HG03558 (cell line): ENCODE results near the gene PTGFR.

Experiments
- ATAC-seq: cut with Tn5 transposase; IDR thresholded peaks from one replicate; pipeline ENCODE4 v1.9.1; 2021; ENCODE audit warnings: moderate number of reproducible peaks; ENCODE audit not compliant: unreplicated experiment; ENCODE audit errors: extremely low read depth

PTGFR gene, protein sequence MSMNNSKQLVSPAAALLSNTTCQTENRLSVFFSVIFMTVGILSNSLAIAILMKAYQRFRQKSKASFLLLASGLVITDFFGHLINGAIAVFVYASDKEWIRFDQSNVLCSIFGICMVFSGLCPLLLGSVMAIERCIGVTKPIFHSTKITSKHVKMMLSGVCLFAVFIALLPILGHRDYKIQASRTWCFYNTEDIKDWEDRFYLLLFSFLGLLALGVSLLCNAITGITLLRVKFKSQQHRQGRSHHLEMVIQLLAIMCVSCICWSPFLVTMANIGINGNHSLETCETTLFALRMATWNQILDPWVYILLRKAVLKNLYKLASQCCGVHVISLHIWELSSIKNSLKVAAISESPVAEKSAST

DNA sequence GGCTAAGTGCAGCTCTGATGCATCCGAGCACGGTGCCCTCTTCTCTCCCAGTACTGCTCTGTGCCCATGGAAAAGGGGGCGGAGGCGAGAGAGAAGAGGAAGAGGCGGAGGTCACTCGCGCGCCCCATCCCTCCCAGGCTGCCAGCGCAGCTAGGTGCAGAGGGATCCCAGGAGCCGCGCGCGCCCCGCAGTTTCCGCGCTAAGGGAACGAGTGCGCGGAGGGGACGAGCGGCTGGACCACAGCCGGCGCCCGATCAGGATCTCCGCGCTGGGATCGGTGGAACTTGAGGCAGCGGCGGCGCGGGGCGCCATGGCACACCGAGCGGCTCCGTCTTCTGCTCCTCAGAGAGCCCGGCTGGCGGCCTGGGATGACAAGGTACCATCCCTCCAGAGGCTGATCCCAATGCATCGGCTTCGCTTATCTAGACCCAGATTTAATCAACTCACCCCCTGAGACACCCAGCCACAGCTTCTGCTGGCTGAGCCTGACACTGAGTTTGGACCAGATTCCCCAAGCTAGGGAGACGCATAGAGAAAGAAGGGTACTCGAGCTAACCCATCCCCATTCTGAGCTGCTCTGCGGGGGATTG is at the start of gene PTGFR:
TSS of gene PTGFR (plus strand) at position 114 of the 590 bp plus-strand sequence. CDS start 1,770 bp downstream, outside the sequence.
- no peak for ATAC-seq

DNA sequence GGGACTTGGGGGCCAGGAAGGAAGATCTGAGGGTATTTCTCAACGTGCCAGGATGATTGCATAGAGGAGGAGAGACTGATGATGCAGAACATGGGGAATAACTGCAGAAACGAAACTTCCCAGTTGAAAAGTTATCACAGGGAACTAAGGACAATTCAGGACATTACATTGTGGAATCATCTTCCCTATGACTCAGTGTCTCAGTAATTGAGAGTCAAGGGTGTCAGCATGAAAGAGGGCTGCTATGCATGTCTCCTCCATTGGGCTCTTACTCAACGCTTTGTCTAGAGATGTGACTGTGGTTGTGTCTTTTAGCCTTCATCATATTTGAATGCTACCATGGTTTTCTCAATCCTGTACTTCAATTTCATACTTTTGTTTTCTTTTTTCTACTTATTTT is 48.9 kb upstream of the PTGFR start:
- no peak for ATAC-seq

DNA sequence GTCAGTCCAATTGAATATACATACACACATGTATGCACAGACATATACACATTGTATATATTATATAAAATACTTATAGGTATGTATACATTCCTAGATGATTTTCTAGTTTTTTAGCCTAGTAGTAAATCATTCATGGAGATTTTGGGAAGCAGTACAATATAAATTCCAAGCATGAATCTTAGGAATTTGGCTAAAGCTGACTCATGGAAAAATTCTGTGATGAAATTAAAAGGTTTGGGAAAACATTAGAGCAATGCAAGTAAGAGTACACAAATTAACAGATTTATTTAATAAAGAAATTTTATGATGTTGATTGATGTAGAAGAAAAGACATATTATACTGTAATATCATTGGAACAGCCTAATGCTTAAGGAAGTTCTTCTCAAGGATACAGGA is 43.7 kb upstream of the PTGFR start:
- no peak for ATAC-seq

DNA sequence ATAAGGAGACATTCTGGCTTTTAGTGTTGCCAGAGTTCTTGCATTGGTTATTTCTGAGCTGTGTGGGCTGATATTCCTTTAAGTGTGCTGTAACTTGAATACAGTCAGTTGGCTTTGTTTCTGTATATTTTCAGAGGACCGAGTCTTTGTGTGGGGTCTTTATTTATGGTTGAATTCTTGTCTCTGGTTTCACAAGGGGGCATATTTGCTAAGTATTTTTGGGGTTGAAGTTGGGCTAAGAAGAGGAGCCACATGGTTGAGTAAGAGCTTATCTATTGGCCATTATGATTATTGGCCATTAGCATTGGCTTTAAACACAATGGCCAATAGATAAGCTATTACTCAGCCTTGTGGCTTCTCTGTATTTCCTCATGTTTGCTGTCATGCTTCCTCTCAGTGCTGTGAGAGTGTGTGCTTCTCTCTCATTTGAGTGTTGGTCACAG is 26.3 kb upstream of the PTGFR start:
- no peak for ATAC-seq

DNA sequence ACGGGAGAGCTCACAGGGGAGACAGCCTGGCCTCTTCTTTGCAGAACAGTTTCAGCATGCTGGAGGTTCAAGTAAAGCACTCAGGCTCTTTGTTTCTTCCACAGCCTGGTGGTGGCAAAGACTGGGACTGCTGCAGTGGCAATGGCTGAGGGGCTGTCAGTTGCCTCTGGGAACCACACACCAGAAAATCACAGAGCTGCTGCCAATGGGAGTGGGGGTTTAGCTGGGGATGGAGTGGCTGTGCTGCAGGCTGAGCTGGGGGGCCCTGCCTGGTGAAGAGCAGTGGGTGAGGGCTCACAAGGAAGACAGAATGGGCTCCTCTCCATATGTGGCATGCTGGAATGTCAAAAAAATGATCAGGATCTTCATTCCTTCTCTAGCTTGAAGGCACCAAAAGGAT is 25.6 kb upstream of the PTGFR start:
- no peak for ATAC-seq

DNA sequence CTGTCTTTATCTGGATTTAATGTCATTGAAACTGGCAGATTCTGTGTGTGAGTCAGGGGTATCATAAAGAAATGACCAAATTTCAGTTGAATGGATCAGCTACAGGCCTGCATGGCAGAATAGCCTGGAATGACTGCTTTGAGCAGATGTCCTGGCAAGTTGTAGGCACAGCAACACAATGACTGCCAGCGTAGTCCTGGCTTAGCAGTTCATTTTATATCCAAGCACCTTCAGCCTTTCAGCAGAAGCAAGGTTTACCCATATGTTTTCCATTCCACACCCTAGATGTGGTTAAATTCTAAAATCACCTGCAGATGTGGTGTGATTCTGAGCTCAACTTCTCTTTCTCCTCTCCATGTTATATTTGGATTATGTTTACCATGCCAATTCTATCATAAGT is 22.3 kb upstream of the PTGFR start:
- ATAC-seq, result no peak

DNA sequence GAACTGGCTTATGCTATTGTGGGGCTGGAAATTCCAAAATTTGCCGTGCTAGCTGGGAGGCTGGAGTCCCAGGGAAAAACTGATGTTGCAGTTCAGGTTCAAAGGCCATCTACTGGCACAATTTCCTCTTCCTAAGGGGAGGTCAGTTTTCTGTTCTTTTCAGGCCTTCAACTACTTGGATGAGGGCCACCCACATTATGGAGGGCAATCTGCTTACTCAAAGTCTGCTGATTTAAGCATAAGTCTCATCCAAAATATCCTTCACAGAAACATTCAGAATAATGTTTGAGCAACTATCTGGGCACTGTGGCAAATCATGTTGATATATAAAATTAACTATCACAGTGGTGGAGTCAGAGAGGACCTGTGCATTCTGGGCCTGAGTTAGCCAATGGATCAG is 21.2 kb upstream of the PTGFR start:
- ATAC-seq, result no peak

DNA sequence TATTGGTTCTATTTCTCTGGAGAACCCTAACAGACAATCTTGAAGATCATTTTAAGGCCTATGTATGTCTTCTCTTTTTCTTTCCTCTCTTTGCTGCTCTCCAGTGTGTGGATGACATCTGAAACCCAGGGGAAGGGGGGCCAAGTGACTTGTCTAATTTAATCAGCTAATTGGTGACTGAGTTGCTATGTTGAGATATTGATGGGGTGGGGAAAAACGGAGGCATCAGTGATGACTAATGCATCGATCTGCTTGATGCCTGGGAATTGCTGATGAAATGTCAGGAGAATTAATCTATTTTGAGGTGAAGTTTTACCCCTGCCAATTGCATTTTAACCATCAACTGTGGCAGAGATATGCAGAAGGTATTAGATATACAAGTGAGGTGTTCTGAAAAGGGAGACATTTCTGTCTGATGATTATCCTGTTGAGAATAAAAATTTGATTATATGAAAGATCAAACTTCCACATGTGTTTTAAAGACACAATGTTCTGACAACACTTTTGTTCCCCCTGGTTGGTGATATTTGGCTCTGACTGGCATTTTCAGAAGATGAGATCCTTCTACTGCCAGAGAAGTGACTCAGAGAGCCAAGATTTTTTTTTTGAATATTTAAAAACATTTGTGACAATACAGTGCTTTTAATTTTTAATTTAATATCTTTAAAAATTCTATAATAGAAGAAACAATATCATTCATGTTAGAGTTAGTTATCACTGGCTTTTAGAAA is 18.7 kb upstream of the PTGFR start:
- ATAC-seq, result no peak

DNA sequence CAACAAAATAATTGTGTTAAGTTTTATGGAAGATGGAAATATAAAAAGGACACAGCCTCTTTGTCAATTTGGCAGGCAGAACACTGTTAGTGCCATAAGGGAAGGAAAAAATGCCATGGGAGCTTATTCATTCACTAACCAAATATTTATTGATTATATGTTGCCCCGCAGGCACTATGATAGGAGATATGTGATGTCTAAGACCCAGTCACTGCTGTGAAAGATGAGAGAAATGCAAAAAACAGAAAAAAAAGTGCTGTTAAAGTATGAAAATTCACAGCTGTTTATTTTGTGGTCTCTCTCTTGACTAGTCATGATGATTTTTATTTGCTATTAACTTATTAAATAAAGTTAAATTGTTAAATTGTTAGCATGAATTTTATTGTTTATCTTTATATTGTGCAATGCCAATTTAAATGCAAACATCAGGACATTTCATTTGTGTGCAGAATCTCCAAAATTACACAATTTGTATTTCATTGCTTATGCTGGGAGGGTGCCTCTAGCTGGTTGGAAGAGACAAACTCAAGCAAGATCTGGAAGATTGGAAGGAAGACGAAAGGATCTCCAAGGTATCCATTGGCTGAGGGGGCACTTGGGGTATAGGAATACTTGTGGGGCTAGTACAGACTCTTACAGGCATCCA is 17.8 kb upstream of the PTGFR start:
- ATAC-seq, result no peak

DNA sequence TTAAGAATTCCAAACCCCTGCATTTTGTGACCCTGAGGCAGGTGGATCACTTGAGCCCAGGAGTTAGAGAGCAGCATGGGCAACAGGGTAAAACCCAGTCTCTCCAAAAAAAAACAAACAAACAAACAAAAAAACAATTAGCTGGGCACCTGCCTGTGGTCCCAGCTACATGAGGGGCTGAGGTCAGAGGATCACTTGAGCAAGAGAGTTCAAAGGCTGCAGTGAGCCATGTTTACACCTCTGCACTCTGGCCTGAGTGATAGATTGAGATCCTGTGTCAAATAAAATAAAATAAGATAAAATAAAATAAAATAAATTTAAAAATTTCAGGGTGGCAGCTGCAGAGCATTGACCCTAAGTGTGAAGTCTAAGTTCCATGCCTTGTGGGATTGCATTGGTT is 16.7 kb upstream of the PTGFR start:
- no peak for ATAC-seq

DNA sequence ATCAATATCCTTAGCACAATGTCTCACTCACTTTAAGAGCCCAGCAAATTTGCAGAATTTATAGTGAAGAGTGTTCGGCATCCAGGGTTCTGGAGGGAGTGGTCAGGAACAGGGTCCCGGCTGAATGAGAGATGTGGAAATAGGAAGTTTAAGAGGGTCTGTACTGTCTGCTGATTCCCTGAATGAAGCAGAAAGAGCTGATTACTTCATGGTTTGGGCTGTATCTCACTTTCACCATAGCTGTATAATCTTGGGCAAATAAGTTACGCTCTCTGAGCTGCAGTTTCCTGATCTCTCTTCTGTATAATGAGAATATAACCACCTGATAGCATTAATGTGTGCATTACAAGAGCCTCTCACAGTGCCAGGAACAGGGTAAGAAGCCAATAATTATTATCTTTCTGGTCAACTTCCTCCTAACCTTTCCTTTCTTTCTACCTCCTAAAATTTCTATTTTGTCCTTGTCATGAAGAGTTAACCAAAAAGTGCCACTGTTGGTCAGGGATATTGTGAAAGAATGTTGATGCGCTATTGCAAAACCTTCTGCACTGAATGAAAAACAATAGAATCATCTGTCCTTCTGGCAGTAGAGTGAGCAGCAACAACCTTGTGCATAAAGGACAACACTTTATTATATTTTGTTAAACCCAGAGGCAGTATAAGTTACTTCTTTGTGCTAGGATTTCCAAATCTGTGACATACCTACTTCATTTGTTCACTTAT is 14.7 kb upstream of the PTGFR start:
- no peak for ATAC-seq

DNA sequence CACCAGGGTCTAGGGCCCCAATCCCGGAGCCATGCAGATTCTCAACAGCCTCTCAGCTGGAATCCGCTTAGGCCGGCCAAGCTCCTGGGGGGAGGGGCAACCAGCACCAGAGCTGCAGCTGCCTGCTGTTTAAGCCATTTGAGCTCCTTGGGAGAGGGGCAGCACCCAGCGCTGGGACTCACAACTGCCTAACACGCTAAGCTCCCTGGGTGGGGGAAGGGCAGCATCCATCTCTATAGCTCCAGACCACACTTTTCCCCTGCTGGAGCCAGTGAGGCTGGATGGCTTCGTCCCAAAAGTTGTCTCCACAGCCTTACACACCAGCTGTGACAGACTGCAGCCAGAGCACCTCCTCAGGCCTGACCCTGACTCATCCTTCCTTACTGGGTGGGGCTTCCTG is 6.9 kb upstream of the PTGFR start:
- ATAC-seq, result no peak

DNA sequence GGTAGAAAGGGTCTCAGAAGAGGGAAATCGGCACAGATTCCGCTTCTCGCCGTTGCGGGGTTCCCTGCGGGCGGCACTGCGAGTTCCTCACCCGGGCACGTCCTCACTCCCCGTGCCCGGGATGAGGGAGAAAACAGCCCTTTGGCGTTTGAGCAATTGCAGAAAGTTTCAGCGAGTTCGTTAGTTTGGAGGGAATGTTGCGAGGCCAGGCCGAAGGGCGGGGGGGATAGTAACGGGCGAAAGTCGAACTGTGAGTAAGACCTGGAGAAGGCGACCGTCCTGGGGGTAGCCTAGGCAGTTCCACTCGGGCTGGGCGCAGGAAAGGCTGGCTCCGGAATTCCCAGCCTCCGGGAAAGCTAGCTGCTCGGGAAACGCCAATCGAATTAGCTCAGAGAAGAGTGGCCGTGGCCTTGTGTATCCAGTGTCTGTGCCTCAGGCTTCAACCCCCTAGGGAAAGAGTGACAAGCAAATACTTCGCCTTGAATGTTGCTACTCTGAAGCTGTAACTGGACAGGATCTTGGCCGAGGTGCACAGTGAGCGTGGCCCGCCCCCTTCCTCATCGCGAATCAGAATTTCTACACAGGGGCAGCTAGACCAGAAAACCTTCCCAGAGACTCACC is 787 bp downstream of the PTGFR start:
- no peak for ATAC-seq

DNA sequence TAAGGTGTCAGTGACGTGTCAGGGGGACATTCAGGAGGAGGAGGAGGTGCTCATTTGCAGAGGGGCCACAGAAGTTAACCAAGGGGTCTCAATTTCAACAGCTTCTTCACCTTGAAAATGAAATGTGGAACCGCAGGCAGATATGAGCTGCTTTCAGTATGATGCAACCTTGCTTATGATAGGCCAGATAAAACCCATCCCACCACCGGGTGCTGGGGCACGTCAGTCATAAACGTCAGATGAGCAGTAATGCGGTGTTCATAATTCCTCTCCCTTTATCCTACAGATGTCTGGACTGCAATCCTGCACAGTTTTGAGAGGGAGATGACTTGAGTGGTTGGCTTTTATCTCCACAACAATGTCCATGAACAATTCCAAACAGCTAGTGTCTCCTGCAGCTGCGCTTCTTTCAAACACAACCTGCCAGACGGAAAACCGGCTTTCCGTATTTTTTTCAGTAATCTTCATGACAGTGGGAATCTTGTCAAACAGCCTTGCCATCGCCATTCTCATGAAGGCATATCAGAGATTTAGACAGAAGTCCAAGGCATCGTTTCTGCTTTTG is 1.7 kb downstream of the PTGFR start:
- no peak for ATAC-seq

DNA sequence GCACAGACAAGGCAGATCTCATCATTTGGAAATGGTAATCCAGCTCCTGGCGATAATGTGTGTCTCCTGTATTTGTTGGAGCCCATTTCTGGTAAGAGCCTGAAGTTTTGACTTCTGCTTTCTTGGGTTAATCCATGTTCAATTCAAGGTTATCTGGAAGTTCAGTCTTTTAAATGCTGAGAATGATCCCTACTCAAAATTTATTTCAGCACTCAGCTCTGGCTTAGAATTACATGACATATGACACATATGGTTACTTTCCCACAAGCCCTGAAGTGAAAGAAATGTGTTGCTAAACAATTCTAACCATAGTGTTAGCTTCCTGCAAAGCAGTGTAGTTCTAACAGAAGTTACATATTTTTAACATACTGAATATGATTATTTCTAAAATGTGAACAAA is 2.7 kb downstream of the PTGFR start:
- ATAC-seq, result no peak

DNA sequence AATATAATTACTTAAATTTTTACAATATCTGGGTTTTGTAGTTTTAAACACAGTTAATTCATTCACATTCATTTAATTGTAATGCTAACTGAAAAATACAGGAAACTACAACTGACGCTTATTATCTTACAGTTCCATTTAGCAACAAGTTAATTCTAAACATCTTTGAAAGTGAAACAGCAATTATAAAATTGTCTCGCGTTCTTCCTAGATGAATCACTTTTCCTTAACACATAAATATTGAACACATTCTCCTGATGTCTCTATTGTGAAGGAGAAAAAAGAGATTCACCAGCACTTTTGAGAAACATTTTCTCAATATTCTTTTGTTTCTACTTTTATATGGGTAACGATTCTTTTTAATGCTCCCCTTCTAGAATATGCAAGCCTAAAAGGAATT is 6.4 kb downstream of the PTGFR start:
- ATAC-seq, result no peak

DNA sequence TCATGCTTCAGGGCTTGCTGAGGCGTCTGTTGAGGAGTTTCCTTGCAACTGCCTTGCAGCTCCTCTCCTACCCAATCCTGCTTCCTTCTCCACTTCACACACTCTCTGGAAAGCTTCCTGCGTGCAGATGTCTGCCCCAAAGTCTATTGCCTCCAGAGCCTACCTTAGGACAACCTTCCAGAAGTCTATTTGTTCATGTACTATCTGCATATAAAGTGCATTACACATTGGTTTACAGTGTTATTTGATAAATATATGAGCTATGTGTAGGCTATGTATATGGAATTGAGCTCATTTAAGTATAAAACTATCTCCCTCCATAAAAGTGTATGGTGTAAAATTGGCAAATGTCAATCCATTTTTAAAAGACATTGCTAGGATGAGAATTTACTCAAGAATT is 9.8 kb downstream of the PTGFR start:
- no peak for ATAC-seq

DNA sequence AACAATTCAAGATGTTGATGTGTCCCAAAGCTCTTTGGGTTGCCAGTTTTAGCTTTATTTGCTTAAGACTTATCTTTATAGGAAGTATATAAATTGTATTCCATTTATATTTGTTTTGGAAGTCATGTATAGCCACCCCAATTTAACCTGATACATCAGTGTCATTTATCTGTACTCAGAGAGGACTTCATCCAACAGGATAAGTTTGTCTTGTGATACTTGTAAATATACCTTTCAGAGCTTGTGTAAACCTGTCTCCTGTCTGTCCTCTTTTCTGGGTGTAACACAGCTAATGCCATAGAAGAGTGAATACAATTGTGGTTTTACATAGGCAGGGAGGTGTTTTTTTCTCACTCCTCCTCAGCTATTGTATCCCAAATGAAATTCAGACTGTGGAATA is 10.4 kb downstream of the PTGFR start:
- no peak for ATAC-seq

DNA sequence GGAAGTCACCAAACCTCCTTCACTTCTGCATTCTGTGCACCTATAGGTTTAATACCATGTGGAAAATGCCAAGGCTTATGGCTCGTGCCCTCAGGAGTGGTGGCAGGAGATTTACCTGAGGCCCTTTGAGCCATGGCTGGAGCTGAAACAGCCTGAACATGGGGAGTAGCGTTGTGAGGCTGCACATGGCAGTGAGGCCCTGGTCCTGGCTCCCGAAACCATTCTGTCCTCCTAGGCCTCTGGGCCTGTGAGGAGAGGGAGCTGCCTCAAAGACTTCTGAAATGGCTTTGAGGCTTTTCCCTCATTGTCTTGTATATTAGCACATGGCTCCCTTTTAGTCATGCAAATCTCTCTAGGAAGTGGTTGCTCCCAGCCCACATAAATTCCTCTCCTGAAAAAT is 20.6 kb downstream of the PTGFR start:
- ATAC-seq, result no peak

DNA sequence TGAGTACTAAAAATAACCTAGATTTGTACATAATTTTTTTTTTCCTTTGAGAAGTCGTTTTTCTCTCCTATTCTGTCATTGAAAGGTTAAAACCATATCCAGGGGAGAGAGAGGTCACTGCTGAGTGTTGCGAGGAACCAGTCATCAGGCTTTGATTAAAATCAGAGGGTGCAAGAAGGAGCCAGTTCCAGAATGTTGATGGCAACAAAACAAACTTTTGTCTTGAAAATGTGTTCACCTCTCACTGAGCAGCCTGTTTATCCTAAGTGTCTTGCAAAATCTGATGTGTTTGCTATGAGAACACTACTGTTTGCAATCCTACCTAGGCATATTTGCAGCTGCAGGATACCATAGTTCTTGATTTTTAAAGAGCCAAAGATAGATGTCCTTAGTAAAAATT is 25.9 kb downstream of the PTGFR start:
- ATAC-seq, result no peak
